H9 (cell line): ENCODE data around the gene BRD3OS. TPM values are rescaled to one million over a fixed set of nuclear protein-coding genes. Genes with fewer than 3 reads are reported as not detected.

Experiments used
- DNase-seq: peaks from one replicate; pipeline ENCODE4 v3.0.0-alpha.2; 2017
- H2AFZ ChIP-seq: one replicate; pipeline ENCODE4 v1.6.1; 2013; ENCODE audit warnings: mild to moderate bottlenecking, low read length, control low read depth, moderate library complexity
- H2AK5ac ChIP-seq: 2 replicates; pipeline ENCODE4 v1.6.1; 2013; ENCODE audit warnings: low read length, control low read depth, mixed read lengths; ENCODE audit not compliant: insufficient read length
- H2BK120ac ChIP-seq: one replicate; pipeline ENCODE4 v1.6.1; 2013; ENCODE audit warnings: low read depth, mild to moderate bottlenecking, low read length, control low read depth, inconsistent platforms; ENCODE audit not compliant: poor library complexity, severe bottlenecking
- H2BK12ac ChIP-seq: 2 replicates; pipeline ENCODE4 v1.6.1; 2013; ENCODE audit warnings: low read length, control low read depth, mixed read lengths, low read depth; ENCODE audit not compliant: insufficient read length
- H2BK15ac ChIP-seq: 2 replicates; pipeline ENCODE4 v1.6.1; 2013; ENCODE audit warnings: low read depth, low read length, control low read depth
- H2BK20ac ChIP-seq: one replicate; pipeline ENCODE4 v1.6.1; 2013; ENCODE audit warnings: low read depth, mild to moderate bottlenecking, low read length, control low read depth, inconsistent platforms; ENCODE audit not compliant: poor library complexity, severe bottlenecking
- H2BK5ac ChIP-seq: 2 replicates; pipeline ENCODE4 v1.6.1; 2013; ENCODE audit warnings: low read length, control low read depth, mixed read lengths; ENCODE audit not compliant: insufficient read length
- H3K14ac ChIP-seq: 2 replicates; pipeline ENCODE4 v1.6.1; 2013; ENCODE audit warnings: low read length, control low read depth; ENCODE audit not compliant: insufficient read depth
- H3K18ac ChIP-seq: 2 replicates; pipeline ENCODE4 v1.6.1; 2013; ENCODE audit warnings: low read depth, mild to moderate bottlenecking, mixed read lengths, low read length, control low read depth; ENCODE audit not compliant: insufficient read length
- H3K23ac ChIP-seq: 2 replicates; pipeline ENCODE4 v1.6.1; 2013; ENCODE audit warnings: low read length, control low read depth, mixed read lengths, low read depth; ENCODE audit not compliant: insufficient read length
- H3K23me2 ChIP-seq: 2 replicates; pipeline ENCODE4 v1.6.1; 2013; ENCODE audit warnings: low read depth, mild to moderate bottlenecking, mixed read lengths, low read length, control low read depth; ENCODE audit not compliant: insufficient read length, poor library complexity, severe bottlenecking
- H3K27ac ChIP-seq: 2 replicates; pipeline ENCODE4 v1.5.1; 2013; ENCODE audit warnings: low read length, control low read depth, mixed read lengths, low read depth; ENCODE audit not compliant: insufficient read length
- H3K27me3 ChIP-seq: 2 replicates; pipeline ENCODE4 v1.6.1; 2013; ENCODE audit warnings: low read length, control low read depth, inconsistent platforms; ENCODE audit not compliant: insufficient read depth
- H3K4ac ChIP-seq: 2 replicates; pipeline ENCODE4 v1.6.1; 2013; ENCODE audit warnings: low read depth, mild to moderate bottlenecking, control low read depth, inconsistent platforms, low read length, moderate library complexity
- H3K4me1 ChIP-seq: 2 replicates; pipeline ENCODE4 v1.6.1; 2013; ENCODE audit warnings: low read length, control low read depth, inconsistent platforms; ENCODE audit not compliant: insufficient read depth
- H3K4me2 ChIP-seq: 2 replicates; pipeline ENCODE4 v1.6.1; 2013; ENCODE audit warnings: low read length, control low read depth, mixed read lengths; ENCODE audit not compliant: insufficient read length, insufficient read depth
- H3K56ac ChIP-seq: 2 replicates; pipeline ENCODE4 v1.6.1; 2013; ENCODE audit warnings: low read depth, mild to moderate bottlenecking, mixed read lengths, low read length, control low read depth; ENCODE audit not compliant: insufficient read length
- H3K79me1 ChIP-seq: 2 replicates; pipeline ENCODE4 v1.6.1; 2013; ENCODE audit warnings: low read depth, mild to moderate bottlenecking, moderate library complexity, low read length, control low read depth, inconsistent platforms; ENCODE audit not compliant: insufficient read depth, poor library complexity, severe bottlenecking
- H3K79me2 ChIP-seq: 2 replicates; pipeline ENCODE4 v1.6.1; 2013; ENCODE audit warnings: low read length, control low read depth, inconsistent platforms; ENCODE audit not compliant: insufficient read depth
- H3K9ac ChIP-seq: 2 replicates; pipeline ENCODE4 v1.6.1; 2013; ENCODE audit warnings: low read length, control low read depth, mixed read lengths; ENCODE audit not compliant: insufficient read length; ENCODE audit errors: extremely low read depth
- H3K9me3 ChIP-seq: one replicate; pipeline ENCODE4 v1.6.1; 2013; ENCODE audit warnings: low read depth, low read length, inconsistent platforms; ENCODE audit not compliant: control insufficient read depth
- H3T11ph ChIP-seq: one replicate; pipeline ENCODE4 v1.6.1; 2013; ENCODE audit warnings: mild to moderate bottlenecking, low read length, control low read depth, inconsistent platforms
- H4K20me1 ChIP-seq: one replicate; pipeline ENCODE4 v1.6.1; 2013; ENCODE audit not compliant: control insufficient read depth, insufficient read length, insufficient read depth
- H4K5ac ChIP-seq: 2 replicates; pipeline ENCODE4 v1.6.1; 2013; ENCODE audit warnings: low read depth, mild to moderate bottlenecking, mixed read lengths, low read length, control low read depth; ENCODE audit not compliant: insufficient read length
- H4K8ac ChIP-seq: replicated peaks from 2 replicates; pipeline ENCODE4 v1.6.1; 2013; ENCODE audit warnings: low read length, control low read depth, mixed read lengths, low read depth; ENCODE audit not compliant: insufficient read length
- H4K91ac ChIP-seq: 2 replicates; pipeline ENCODE4 v1.6.1; 2013; ENCODE audit warnings: low read depth, mild to moderate bottlenecking, moderate library complexity, mixed read lengths, low read length, control low read depth; ENCODE audit not compliant: insufficient read length
- H3K27ac Mint-ChIP-seq, 3 experiments: 2 replicates in 2 of 3; 3 replicates in 1 of 3; pipeline ENCODE4 v1.8.0; 2020 to 2021; ENCODE audit warnings: mixed read lengths in 3 of 3, mild to moderate bottlenecking in 1 of 3, moderate library complexity in 1 of 3
- H3K27me3 Mint-ChIP-seq: 2 replicates; pipeline ENCODE4 v1.8.0; 2021; ENCODE audit warnings: low read depth, mild to moderate bottlenecking, moderate library complexity, mixed read lengths
- H3K36me3 Mint-ChIP-seq, 3 experiments: 2 replicates in 2 of 3; 3 replicates in 1 of 3; pipeline ENCODE4 v1.8.0; 2020 to 2021; ENCODE audit warnings: low read depth in 3 of 3, mixed read lengths in 3 of 3; ENCODE audit not compliant: insufficient read depth in 1 of 3
- H3K4me1 Mint-ChIP-seq, 2 experiments: 2 replicates each; pipeline ENCODE4 v1.8.0; 2020; ENCODE audit warnings: mixed read lengths in 2 of 2
- H3K4me3 Mint-ChIP-seq, 2 experiments: 2 replicates in 1 of 2; 3 replicates in 1 of 2; pipeline ENCODE4 v1.8.0; 2020 to 2021; ENCODE audit warnings: mild to moderate bottlenecking in 2 of 2, mixed read lengths in 2 of 2, moderate library complexity in 1 of 2
- H3K9me3 Mint-ChIP-seq, 2 experiments: 2 replicates in 1 of 2; 3 replicates in 1 of 2; pipeline ENCODE4 v1.8.0; 2020; ENCODE audit warnings: mild to moderate bottlenecking in 2 of 2, mixed read lengths in 2 of 2, moderate library complexity in 1 of 2
- WGBS: extraction: QIAGEN DNeasy Blood & Tissue Kit; methylation state at CpG from one replicate; pipeline ENCODE4 v1.1.7; 2013; ENCODE audit warnings: missing lambda C conversion rate, low lambda C conversion rate, mixed read lengths; ENCODE audit not compliant: insufficient read length; ENCODE audit errors: extremely low coverage; 5-methylcytosine and 5-hydroxymethylcytosine counted together
- total RNA-seq: library from RNA; stranded (reverse); gene quantifications from 2 replicates; pipeline ENCODE4 v1.2.1, GENCODE V29; 2021
- TF ChIP-seq, protein P1 (sequence below): fragments of 200-600 bp; sonication (generic); conservative IDR thresholded peaks from 3 replicates; pipeline ENCODE4 v1.8.0; 2021; ENCODE audit warnings: antibody characterized with exemption, mild to moderate bottlenecking

The BRD3OS gene
- total RNA-seq, 1 experiment from 2014 or later = 16.4 TPM

DNA sequence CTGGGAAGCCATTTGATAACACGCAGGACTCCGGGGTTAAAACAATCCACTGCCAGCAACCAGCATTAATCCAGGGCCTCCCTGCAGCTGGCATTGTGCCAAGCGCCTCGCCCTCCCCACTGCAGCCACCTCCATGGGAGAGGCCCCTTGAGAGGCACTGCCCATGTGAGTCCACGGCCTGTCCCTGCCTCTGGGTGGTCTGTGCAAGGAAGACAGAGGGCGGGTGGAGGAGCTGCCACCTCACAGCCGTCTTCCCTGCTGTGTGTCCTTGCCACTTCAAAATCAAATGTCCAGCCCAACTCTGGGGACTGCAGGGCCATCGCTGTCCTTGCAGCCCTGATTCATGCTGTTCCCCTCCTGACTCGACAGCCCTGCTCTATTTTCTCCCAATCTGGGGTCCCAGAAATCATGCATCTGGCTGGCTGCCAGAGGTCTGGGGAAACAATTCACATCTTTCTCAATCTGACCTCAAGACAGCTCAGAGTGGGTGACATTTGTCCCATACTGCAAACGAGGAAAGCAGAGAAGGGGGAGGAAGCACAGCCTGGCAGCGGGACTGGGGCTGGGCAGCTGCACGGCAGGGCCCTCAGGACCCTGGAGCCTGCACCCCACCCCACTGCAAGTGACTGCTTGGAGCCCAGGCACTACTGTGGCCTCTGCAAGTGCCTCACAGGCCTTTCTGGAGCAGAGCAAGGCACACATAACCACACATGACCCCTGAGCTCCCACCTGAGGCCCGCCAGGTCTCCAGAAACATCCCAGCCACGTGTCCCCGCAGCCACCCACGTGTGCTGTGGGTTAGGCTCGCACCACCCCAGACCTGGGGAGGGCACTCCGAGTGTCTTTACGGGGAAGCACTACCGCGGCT lies 15.7 kb downstream of the BRD3OS start:
- H4K91ac ChIP-seq = no peak overlapping the region
- H3K4me1 ChIP-seq = no peaks in the 10 kb centered on the region
- no peak overlapping the region for H2BK120ac ChIP-seq
- Mint-ChIP-seq H3K4me3 (no peak overlapping the region; a peak in 1 of 5 replicates), H3K36me3 (peaks cover 45 to 90% (median 79%) of the 10 kb centered on the region in 3 experiments), H3K4me1 (no peaks in the 10 kb centered on the region), H3K27me3 (no peaks in the 10 kb centered on the region; the same call in 1 of the 2 replicates), H3K27ac (no peak overlapping the region), H3K9me3 (no peaks in the 10 kb centered on the region)
- H2BK12ac ChIP-seq = no peak overlapping the region
- no peaks in the 10 kb centered on the region for H3K79me1 ChIP-seq
- H3K27ac ChIP-seq = no peak overlapping the region
- H3K9ac ChIP-seq = no peak overlapping the region
- no peaks in the 10 kb centered on the region for H3K79me2 ChIP-seq
- no peak overlapping the region for H3K23ac ChIP-seq
- H2AK5ac ChIP-seq = no peak overlapping the region
- H4K8ac ChIP-seq = no peak overlapping the region
- no peak overlapping the region for H3K4me2 ChIP-seq
- no peak overlapping the region for H2BK5ac ChIP-seq
- no peak overlapping the region for H2AFZ ChIP-seq
- H3T11ph ChIP-seq = no peak overlapping the region
- no peak overlapping the region for H3K18ac ChIP-seq
- no peak for DNase-seq
- TF ChIP-seq, protein P1, sequence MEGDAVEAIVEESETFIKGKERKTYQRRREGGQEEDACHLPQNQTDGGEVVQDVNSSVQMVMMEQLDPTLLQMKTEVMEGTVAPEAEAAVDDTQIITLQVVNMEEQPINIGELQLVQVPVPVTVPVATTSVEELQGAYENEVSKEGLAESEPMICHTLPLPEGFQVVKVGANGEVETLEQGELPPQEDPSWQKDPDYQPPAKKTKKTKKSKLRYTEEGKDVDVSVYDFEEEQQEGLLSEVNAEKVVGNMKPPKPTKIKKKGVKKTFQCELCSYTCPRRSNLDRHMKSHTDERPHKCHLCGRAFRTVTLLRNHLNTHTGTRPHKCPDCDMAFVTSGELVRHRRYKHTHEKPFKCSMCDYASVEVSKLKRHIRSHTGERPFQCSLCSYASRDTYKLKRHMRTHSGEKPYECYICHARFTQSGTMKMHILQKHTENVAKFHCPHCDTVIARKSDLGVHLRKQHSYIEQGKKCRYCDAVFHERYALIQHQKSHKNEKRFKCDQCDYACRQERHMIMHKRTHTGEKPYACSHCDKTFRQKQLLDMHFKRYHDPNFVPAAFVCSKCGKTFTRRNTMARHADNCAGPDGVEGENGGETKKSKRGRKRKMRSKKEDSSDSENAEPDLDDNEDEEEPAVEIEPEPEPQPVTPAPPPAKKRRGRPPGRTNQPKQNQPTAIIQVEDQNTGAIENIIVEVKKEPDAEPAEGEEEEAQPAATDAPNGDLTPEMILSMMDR = no peak
- H3K27me3 ChIP-seq = no peaks in the 10 kb centered on the region
- no peaks in the 10 kb centered on the region for H3K23me2 ChIP-seq
- no peak overlapping the region for H3K56ac ChIP-seq
- no peak overlapping the region for H3K4ac ChIP-seq
- H4K20me1 ChIP-seq = no peaks in the 10 kb centered on the region
- H2BK20ac ChIP-seq = no peak overlapping the region
- no peak overlapping the region for H2BK15ac ChIP-seq
- no peak overlapping the region for H4K5ac ChIP-seq
- H3K14ac ChIP-seq = no peak overlapping the region
- no peaks in the 10 kb centered on the region for H3K9me3 ChIP-seq
- WGBS = no CpG with 5 or more reads among the region's 21 CpGs
